Effector CD4-positive, alpha-beta T cell (primary cell): ENCODE results near the gene TSPAN9.

ENCODE experiments used
- DNase-seq: peaks from one replicate; pipeline ENCODE4 v3.0.0-alpha.2; 2020

The TSPAN9 gene

DNA sequence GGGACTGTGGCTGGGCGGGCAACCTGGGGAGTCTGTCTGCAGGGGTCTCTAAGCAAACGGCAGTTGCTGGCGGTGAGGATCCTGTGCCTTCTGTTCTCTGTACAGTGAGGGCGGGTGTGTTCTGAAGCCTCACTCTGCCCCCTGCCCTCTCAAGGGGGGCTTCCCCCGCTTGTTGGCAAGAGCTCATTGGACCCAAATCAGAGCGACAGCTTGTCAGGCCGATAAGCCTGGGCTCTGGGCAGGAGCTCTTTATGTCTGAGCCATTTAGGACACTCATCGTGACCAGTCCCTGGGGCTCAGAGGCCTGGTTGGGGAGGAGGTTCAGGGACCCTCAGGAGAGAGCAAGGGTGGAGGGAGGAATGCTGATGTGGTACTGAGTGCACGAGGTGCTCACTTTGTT is 136.0 kb downstream of the TSPAN9 start:
- no peak for DNase-seq

DNA sequence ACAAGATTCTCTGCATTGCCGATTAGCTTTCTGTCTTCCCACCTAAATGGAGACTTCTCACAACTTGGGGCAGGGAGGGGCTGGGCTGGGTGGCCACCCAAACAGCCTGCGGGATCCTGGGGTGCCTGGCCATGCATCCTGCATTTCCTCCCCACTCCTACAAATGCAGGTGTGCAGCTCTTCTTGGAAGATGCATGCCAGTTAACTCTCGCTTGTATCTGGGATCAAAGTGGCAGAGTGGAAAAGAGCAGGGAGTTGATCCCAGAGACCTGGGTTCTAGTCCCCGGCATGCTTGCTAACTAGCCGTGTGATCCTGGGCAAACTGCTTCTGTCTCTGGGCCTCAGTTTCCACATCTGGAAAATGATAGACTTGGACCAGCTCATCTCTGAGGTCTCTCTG is 136.6 kb downstream of the TSPAN9 start:
- no peak for DNase-seq

DNA sequence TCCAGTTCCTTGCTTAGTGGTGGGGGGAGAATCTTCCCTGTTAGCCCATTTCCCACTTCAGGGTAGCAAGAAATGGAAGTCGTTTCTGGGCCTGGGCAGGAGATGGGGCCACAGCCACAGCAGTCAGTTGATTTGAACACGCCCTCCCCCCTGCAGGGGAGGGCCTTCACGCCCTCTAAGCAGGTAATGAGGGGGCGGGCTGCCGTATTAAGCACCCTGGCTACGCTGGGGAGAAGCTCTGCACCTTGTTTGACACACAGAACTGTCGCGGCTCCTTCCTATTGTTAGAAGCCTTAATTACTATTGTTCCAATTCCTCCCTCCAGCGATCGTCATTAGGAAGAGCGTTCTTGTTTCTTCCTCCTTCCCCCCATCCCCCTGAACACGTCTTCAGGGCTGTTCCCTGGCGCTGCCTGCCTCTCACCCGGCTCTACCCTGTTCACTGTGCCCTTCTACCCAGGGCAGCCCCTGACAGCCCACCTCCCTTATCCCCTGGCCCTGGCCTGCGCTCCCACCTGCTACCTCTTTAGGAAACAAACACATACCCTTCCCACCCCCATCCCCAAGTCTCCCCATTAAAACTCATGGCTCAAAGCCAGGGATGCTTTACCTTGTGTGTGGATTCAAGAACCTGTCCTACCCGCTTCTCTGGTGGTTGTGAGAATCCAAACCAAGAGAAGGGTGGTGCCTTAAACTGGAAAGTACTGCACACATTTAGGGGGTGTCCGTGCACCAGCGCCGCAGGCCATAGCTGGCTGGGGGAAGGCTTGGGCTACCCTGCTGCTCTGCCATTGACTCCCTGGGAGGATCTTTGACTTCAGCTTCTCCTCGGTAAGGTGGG is 137.6 kb downstream of the TSPAN9 start:
- no peak for DNase-seq

DNA sequence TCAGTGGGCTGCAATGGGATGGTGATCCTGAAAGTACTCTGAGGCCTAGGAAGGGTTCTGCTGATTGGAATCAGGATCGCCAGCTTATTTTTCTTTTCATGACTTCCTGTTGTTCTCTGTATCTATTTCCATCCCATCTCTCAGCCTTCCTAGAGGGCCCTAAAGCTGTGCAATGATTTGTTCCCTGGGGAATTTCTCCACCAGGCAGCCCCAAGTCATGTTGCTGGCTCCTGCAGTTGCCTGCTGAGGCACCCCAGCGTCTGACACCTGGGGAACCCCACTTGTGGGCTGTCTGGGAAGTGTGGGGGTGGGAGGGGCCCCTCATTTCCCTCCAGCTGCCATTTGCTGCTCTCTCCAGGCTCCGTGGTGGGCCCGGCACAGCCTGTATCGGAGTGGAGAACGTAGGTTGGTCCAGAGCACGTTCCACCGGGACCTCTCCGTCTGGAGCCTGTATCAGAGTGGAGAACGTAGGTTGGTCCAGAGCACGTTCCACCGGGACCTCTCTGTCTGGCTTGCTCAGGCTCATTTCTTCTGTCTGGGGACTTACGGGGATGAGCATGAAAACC is 138.3 kb downstream of the TSPAN9 start:
- DNase-seq = no peak

DNA sequence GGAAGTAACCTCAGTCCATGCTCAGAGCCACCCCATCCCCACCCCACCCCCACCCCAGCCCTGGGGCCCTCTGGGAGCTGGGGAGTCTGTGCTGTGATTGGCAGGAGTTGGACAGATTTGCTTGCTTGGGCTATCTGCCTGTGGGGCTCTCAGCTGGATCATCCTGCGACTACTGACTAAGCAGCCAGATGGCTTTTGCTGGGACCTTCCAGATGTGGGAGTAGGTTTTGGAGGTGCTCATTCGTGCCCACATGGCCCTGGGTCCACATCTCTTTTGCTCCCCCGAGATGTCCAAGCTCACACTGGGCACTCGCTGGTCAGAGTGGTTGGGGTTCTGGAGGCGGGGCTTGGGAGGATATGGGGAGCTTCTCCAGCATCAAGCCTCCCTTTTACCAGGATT is 138.9 kb downstream of the TSPAN9 start:
- DNase-seq = no peak

DNA sequence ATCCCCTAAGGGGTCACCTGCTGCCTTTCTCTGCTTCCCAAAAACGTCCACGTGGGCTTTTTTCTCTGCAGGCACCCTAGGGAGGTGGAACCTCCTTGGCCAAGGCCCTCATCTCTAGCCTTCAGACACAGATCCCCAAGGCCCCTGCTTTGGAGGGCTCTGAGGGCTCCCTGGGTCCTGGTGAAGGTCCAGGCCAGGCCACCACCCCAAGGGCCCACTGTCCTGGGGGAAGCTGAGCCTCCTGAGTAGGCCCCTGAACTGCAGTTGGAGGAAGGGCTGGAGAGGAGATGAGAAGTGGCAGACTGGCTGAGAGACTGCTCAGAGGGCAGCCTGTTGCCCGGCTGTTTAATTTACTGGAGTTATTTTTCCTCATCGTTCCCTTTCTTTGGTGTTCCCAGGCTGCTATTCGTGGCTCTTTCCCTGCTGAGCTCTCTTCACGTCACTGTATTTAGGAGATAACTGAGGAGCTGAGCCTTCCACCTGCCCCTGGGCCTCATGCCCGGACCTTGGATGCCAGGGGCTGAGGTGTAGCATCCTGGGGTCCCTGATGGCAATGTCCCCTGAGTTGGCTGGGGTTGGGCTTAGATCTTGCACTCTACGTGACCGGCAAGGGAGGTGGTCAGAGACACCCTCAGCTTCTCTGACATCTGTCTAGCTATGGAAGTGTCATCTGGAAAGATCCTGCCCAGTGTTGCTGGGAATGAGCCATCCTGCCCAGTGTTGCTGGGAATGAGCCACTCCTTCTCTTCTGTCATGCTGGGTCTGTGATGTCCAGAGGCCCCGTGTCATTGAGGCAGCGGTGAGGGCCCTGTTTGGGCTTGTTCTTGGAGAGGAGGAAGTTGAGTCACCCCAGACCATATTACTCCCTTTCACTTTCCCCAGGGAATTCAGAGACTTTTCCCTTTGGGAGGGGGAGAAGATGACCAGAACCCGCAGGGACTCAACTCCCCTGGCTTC is 139.8 kb downstream of the TSPAN9 start:
- no peak for DNase-seq

DNA sequence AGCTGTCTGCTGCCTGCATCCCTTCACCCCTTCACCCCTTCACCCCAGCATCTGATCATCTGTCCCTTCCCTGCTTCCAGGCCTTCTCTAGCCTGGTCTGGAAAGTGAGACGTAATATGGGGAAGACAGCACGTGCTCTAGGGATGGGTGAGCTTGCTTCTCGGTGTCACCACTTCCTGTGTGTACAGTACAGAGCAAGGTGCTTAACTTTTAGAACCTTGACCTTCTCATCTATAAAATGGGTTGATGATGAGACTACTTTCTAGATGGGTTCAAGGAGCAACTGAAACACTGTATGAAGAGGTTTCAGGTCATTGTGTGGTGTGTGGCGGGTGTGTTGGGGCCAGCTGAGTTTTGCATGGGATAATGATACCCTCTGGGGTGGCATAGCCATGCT is 140.5 kb downstream of the TSPAN9 start:
- no peak for DNase-seq

DNA sequence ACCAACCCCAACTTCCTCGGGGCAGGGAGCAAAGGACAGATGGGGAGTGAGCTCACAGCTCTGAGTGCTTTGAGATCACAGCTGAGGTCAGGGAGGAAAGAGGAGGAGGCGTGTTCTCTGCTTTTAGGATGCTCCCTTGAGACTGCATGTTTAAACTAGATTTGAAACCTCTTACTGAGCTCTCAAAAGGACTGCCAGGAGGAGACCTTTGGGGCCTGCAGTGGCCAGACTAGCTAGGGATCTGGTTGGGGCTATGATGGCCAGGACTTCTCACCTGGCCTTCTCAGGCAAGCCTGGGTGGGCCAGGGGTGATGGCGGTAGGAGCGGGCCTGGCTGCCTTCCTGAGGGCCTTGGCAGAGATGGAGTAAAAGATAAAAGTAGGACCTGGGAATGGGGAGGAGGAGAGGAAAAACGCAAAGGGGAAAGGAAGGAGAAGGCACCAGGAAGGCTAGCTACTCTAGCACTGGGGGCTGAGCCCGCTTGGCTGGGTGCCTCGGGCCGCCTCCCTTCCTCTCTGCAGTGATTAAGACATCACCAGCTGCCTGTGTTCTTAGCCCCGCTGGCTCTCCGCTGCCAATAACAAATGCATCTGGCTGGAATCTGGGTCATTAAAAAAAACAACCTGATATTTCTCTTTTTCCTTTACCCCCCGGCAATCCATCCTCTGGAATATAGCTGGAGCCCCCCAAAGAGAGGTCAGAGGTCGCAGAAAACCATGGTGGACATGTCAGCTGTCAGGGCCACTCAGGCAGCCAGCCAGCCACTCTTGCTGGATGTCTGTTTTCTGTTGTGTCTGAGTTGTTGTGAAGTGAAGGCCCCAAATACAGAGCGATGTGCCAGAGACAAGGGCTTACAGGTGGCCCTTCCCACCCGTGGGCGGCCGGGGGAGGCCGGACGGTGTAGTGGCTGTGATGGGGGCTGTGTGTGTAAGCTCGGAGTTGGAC is 141.3 kb downstream of the TSPAN9 start:
- DNase-seq = no peak

DNA sequence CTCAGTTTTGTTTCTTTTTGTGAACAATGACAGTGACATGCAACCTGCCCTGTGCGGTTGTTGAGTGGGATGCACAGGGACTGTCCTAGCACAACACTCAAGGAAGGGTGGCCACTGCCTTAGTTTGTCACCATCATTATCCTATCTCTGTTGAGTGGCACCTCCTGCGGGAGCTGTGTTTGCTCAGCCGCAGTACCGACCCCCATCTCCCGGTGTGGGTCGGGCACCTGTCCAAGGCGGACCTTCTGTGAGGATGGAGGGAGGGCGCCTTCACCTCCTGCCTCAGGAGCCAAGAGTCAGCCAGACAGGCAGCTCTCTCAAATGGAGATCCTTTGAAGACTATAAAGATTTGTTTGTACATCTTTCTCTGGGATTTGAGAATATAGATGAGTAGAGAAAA is 142.1 kb downstream of the TSPAN9 start:
- DNase-seq = no peak

DNA sequence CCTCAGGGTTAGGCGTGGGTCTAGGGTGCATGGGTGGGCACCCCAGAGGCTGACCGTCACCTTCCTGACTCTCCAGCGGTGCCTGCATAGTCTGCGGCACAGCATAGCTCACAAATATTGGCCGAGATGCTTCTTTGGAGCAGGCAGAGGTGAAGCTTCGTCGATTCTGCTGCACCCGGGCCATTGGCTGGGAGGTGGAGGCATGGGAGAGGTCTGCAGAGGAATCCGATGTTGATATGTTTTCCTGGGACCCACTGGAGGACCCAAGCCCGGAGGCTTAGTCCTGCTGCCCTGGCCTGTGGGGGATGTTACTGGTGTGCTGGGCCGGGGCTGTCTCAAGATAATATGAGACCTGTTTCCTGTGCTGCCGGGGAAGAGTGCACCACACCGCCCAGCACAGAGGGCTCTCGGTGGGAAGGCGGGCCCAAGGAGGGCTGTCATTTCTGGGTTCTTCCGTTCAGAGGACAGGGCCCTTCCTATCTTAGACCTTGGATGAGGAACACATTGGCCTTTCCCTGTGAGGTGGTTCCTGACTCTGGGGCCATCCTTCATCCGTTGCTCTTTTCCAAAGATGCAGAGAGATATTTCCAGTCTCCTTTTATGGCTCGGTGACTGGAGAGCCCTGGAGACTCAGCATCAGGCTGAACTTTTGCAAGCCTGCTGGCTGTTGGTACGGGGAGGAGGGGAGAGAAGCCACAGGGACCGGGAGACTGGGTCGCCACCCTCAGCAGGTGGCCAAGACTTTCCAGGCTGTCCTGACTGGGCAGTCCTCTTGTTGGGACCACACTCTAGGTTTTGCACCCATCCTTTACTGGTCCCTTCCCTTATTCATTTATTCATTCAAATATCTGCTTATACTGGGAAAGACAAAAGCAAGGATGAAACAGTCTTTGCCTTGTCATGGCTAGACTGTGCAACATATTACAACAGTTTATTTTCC is 143.5 kb downstream of the TSPAN9 start:
- no peak for DNase-seq

DNA sequence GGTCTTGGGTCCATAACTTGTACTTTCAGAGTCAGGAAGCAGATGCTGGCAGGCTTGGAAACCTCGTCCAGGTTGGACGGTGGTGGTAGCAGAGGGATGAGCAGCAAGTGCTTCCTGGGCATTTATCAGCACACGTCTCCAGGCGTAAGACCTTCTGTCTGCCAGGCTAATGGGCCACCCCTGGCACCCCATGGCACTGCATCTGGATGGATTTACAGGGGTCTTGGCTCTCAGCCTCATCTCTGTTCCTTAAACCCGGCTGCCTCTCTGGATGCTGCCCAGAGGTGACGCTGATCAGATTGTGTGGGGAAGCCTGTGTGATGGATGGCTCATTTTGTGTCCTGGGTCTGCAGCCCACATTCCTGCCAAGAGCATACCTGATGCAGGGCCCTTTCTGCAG is 145.1 kb downstream of the TSPAN9 start:
- DNase-seq = no peak

DNA sequence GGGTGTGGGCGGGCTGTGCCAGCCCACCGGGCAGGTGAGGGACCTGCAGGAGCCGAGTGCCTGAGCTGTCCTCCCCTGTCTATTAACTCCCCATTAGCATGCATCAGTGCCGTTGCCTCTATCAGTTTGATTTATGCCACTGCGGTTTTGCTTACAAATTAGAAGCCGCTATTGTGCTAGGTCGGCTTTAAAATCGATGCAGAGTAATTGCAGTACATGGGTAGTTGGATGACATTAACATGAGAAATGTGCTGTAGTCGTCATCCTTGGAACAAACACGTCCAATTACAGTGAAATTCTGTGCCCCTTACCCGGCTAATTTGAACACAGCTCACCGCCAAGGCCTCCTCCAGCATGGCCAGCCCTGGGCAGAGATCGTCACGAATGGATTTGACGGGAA is 145.8 kb downstream of the TSPAN9 start:
- no peak for DNase-seq

DNA sequence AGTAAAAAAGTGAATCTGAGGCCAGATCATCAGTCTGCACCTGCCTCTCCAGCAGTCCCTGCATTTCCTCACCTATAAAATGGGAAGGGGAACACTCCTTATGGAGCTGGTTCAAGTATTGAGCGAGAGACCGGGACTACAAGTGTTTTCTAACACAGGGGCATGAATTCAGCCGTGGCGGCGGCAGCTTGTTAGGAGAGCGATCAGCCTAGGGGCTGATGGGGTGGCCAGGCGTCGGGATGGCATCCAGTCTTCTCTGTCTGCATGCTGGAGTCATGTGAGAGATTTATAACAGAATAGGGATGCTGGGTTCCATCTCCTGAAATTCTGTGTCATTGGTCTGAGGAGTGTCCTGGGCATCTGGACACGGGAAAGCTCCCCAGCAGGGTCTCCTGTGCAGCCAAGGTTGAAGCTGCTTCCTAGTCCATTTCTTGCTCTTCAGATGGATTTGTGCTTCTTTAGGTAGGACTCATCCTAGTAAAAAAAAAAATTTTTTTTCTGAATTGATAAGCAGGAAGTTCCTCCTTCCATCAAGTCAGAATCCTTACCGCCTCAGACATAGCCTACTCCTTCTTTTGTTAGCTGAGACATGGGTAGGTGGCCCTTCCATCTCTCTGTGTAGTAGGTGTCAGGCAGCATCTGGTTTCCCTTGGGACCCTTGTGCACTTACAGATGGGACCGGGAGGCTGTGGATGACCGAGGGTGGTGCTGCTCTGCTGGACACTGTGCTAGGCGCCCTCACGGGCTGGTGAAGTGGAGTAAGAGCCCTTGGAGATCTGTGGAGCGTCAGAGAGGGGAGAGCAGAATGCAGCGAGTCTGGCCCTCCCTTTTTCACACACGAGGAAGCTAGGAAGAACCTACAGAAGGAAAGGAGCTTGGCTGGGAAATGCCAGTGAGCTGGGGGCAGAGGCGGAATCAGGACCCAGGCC is 146.7 kb downstream of the TSPAN9 start:
- DNase-seq = no peak

DNA sequence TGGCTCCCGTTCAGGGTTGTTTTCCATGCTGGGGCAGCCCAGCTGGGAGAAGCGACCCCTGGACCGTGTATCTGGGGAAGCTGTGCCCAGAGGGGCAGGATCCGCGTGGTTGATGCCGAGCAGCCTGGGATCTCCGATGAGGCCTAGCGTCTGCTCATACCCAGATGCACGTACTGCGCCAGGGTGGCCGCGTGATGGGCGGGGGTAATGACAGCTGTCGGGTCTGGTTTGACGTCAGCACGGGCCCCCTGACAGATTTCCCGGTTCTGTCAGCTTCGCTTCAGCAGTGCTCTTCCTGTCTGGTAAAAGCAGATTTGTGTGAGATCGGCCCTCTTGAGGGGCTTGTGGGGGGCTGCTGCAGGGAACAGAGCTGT is 147.3 kb downstream of the TSPAN9 start:
- no peak for DNase-seq

DNA sequence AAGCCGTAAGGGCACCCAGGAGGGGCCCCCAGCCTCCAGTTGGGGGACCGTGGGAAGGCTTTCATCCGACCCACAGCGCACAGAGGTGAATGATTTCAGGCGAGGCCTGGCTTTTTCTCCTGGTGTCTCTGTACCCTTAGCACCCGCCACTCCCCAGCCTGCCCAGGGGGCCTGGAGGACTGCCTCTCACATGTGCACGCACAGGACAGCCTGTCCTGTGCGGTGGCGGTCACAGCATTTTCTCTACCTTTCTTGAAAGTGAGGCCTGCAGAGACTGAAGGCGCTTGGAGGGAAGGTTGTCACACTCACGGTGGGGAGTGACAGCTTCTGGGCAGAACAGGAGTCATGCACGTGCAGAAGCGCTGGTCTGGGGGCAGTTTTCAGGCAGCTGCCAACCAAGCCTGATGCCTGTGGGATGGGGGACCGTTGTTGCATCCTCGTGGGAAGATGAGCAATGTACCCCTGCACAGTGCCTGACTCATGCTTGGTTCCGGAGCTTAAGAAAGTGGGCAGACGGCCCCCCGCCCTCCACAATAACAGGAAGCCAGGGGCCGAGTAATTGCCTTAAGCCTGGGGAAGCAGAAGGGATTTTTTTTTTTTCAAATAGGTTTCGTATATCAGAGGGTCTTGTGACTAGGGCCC is 148.1 kb downstream of the TSPAN9 start:
- DNase-seq = no peak

DNA sequence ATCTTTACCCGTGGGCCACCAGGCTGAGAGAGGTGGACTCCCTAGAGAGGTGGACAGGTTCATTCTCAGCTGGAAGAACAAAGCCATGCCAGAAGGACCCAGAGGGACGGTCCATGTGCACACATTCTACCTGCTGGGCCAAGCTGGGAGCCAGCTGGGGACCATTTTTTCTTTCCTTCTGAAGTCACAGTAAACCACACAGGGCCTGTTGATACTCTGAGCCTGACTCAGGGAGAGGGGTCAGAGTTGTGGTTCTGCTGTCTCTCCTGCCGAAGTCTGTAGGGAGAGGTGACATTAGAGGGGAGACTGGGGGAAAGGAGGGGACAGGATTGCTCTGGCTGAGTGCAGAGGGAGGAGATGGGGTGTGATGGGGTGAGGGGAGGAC is 148.6 kb downstream of the TSPAN9 start:
- DNase-seq = no peak

DNA sequence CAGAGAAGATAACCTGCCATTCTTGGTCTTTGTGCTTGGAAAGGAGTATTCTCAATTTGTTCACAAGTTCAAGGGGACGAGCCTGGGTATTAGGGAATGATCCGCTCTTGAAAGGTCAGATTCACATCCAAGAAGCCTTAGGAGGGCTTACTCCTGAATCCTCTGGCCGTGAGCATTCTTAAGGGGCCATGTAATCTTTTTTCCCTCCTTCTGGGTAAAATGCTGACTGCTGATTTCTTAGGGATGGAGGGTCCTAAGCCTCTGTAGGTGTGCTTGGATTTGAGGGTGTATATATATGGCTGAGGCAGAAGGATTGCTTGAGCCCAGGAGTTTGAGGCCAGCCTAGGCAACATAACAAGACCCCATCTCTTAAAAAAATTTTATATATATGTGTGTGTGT is 149.1 kb downstream of the TSPAN9 start:
- DNase-seq = no peak

DNA sequence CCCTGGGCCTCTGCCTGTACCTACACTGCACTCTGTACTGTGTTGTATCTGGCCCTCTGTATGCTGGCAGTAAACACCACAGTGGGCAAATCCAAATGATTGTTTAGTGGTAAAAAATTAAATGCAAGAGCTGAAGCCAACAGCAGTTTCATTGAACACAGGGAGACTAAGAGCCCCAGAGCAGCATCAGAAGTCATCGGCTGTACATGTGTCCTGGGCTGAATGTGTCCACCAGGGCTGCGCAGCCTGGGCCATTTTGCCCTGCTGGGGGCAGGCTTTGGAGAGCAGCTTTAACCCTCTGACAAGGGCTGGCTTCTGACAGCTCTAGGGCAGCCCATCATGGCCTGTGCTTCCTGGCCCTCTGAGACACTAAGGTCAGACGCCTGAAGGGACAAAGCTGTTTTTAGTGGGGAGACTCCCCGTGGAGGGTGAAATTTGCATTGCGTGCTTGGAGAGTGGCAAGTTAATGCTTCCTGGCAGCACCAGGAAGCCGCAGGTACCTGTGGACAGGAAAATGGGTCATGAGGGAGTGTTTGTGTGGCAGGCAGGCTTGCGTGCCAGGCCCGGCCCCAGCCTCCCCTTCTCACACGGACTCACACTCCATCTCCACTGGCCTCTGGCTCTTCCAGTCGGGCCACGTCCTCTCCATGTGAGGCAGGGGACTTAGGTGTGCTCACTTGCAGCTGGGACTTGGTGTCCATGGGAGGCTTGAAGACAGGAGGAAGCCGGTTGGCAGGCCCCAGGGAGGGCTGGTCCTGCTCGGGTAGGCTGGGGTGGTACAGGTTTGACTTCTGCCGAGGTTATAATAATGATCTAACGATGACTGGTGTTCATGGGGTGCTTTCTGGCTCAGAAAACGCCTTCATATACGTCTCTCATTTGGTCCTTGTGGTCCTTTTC is 150.1 kb downstream of the TSPAN9 start:
- DNase-seq = no peak

DNA sequence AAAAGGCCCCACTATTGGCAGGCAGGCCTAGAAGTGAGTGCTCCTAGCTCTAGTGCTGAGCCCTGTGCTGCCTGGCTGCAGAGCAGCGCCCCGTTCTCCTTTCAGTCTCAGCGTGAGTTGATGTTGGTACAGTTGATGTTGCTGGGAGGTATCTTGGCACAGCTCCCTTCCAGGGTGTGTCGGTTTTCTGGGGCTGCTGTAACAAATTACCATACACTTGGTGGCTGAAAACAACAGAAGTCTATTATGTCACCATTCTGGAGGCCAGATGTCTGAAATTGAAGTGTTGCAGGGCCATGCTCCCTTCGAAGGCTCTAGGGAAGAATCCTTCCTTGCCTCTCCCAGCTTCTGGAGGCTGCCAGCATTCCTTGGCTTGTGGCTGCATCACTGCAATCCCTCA is 151.4 kb downstream of the TSPAN9 start:
- no peak for DNase-seq
